Activated T-helper 2 cell treated with anti-CD3 and anti-CD28 coated beads, Interferon-gamma antibody, Interleukin-2, Interleukin-4, amounts not matched to agents 10 μg/mL and 5 μg/mL and 100 μg/mL, durations not matched to agents 14 hours and 24 hours and 36 hours (primary cell): Measurements from ENCODE around the gene MIER2. TPM values are rescaled to one million over a fixed set of nuclear protein-coding genes. Genes with fewer than 3 reads are reported as not detected.
"Not testable (repeated sequence)": the region's sequence is repeated elsewhere in the genome, so short reads cannot be mapped to it uniquely, and the experiment has no call there.

Experiments used
- DNase-seq: peaks from one replicate; pipeline ENCODE4 v3.0.0; 2021; ENCODE audit warnings: low spot score
- H3K27ac Mint-ChIP-seq: one replicate; pipeline ENCODE4 v1.8.0; 2021; ENCODE audit warnings: mixed read lengths
- H3K27me3 Mint-ChIP-seq: one replicate; pipeline ENCODE4 v1.8.0; 2021; ENCODE audit warnings: low read depth, mixed read lengths
- H3K36me3 Mint-ChIP-seq: one replicate; pipeline ENCODE4 v1.8.0; 2021; ENCODE audit warnings: low read depth, mixed read lengths
- H3K4me1 Mint-ChIP-seq: one replicate; pipeline ENCODE4 v1.8.0; 2021; ENCODE audit warnings: low read depth, mixed read lengths
- H3K4me3 Mint-ChIP-seq: one replicate; pipeline ENCODE4 v1.8.0; 2021; ENCODE audit warnings: low read depth, mild to moderate bottlenecking, moderate library complexity, mixed read lengths
- H3K9me3 Mint-ChIP-seq: one replicate; pipeline ENCODE4 v1.8.0; 2021; ENCODE audit warnings: mixed read lengths
- intact Hi-C: fragments of 100-400 bp; cut with micrococcal nuclease; formaldehyde crosslinking; loops from one replicate; pipeline ENCODE4 v1.15.1; 2023
- total RNA-seq: library from RNA; stranded (reverse); gene quantifications from 2 replicates; pipeline ENCODE4 v1.2.3, GENCODE V29; 2022

MIER2 gene
- total RNA-seq, 1 donor from 2014 or later = 30.5 TPM

DNA sequence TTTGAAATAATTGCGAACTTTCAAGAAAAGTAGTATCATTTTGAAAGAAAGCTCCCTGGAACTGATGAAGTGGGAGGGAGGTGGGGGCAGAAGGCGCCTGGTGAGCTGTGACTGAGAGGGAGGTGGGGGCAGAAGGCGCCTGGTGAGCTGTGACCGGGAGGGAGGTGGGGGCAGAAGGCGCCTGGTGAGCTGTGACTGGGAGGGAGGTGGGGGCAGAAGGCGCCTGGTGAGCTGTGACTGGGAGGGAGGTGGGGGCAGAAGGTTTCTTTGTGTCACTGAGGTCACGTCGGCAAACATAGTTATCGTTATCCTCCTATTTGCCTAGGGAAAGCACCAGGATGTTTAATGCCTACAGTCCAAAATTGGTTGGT lies 40.2 kb upstream of the MIER2 start:
- no peak overlapping the region for H3K4me3 Mint-ChIP-seq
- peak overlapping the region; percentile 7 for H3K27ac Mint-ChIP-seq
- peaks cover 19% of the 10 kb centered on the region for H3K4me1 Mint-ChIP-seq
- intact Hi-C loops = loop anchor here (5.0 kb wide), 1 partner anchor 103 kb away; no protein-coding TSS in a partner anchor
- H3K36me3 Mint-ChIP-seq = peaks cover 7% of the 10 kb centered on the region
- H3K9me3 Mint-ChIP-seq = peaks cover 8% of the 10 kb centered on the region
- peaks cover 22% of the 10 kb centered on the region for H3K27me3 Mint-ChIP-seq
- no peak for DNase-seq

DNA sequence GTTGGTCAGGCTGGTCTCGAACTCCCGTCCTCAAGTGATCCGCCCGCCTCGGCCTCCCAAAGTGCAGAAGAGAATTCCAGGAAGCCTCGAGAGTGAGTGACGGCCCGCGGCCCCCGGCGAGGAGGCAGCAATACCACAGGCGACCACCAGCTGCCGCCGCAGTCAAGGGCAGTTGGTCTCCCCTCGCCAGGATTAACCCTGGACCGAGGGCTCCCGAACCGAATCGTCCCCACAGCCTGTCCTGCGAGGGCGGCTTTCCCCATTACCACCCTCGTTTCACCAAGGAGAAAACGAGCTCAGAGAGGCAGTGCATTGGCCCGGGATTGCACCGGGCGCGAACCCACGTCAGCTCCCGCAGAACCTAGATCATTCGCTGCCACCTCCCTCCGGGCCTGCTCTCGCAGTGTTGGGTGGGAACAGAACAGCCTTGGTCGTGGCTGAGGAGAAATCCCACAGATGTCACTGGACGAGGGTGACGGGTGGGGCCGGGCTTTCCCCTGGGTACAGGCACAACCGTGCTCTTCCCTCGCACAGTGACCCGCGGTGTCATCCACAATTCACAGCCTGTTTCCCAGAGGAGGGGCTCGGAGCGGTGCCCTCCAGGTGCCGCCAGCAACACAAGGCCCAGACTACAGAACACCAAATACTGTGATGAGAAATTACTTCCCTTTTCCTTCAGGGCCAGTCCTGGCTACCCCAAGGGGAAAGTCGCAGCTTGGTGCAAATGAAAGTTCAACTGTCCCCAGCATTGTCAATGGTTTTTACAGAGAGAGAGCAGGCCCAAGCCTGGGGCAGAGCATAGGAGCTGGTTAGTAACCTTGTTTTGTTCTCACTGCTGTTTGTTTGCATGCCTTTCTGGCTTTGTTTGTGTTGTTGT lies 39.6 kb upstream of the MIER2 start:
- DNase-seq = no peak
- Mint-ChIP-seq H3K4me3 (peak overlapping the region; percentile 5), H3K36me3 (peaks cover 7% of the 10 kb centered on the region), H3K4me1 (peaks cover 19% of the 10 kb centered on the region), H3K27ac (peak overlapping the region; percentile 17), H3K9me3 (peaks cover 8% of the 10 kb centered on the region), H3K27me3 (peaks cover 22% of the 10 kb centered on the region)
- intact Hi-C loops = loop anchor here (5.0 kb wide), 1 partner anchor 103 kb away; no protein-coding TSS in a partner anchor

DNA sequence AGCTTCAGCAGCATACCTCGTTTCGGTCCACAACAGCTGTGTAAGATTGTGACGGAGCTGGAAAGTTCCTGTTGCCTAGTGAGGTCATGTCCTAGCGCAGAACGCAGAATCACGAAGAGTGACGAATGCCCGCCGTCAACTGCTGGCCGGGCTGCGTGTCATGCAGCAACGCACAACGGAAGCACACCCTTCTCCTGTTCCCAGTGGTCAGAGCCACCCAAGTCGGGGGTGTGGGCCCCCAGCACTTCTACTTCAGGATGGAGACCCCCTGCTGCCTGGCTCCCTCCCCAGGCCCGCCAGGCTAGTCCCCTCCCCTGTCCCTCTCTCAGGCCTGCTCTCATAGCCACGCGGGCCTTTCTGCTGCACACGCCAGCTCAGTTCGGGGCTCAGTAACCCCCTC lies 38.4 kb upstream of the MIER2 start:
- H3K27ac Mint-ChIP-seq = peak overlapping the region; percentile 82
- peaks cover 22% of the 10 kb centered on the region for H3K27me3 Mint-ChIP-seq
- intact Hi-C loops = loop anchor here (5.0 kb wide), 1 partner anchor 104 kb away; no protein-coding TSS in a partner anchor

DNA sequence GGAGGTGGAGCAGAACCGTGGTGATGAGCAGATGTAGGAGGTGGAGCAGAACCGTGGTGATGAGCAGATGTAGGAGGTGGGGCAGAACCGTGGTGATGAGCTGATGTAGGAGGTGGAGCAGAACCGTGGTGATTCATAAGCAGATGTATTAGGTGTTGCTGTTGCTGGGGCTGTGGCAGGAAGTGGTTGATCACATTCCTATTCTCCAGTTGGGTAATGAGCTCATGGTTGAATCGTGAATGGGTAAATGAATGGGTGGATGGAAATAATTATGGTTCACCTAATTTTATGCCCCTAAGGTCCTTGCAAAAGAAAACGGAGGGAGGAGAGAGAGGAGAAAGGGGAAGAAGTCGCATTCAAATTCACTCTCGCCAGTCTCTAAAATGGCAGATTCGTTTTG lies 38.0 kb upstream of the MIER2 start:
- H3K27me3 Mint-ChIP-seq = peaks cover 19% of the 10 kb centered on the region
- peak overlapping the region; percentile 68 for H3K4me3 Mint-ChIP-seq
- H3K27ac Mint-ChIP-seq = peak overlapping the region; percentile 82
- H3K4me1 Mint-ChIP-seq = peaks cover 19% of the 10 kb centered on the region
- DNase-seq = peak; percentile 58
- not testable (repeated sequence) for H3K9me3 Mint-ChIP-seq, H3K36me3 Mint-ChIP-seq
- intact Hi-C loops = loop anchor here (5.0 kb wide), 1 partner anchor 105 kb away; no protein-coding TSS in a partner anchor

More for the DNA sequence above, 38.4 kb upstream of the MIER2 start:
- peak overlapping the region; percentile 68 for H3K4me3 Mint-ChIP-seq
- peaks cover 19% of the 10 kb centered on the region for H3K4me1 Mint-ChIP-seq
- H3K36me3 Mint-ChIP-seq = peaks cover 7% of the 10 kb centered on the region
- H3K9me3 Mint-ChIP-seq = peaks cover 8% of the 10 kb centered on the region
- DNase-seq = no peak

DNA sequence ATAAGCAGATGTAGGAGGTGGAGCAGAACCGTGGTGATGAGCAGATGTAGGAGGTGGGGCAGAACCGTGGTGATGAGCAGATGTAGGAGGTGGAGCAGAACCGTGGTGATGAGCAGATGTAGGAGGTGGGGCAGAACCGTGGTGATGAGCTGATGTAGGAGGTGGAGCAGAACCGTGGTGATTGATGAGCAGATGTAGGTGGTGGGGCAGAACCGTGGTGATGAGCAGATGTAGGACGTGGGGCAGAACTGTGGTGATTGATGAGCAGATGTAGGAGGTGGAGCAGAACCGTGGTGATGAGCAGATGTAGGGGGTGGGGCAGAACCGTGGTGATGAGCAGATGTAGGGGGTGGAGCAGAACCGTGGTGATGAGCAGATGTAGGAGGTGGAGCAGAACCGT lies 37.3 kb upstream of the MIER2 start:
- H3K4me1 Mint-ChIP-seq = peaks cover 19% of the 10 kb centered on the region
- peak overlapping the region; percentile 85 for H3K27ac Mint-ChIP-seq
- H3K27me3 Mint-ChIP-seq = peaks cover 15% of the 10 kb centered on the region
- H3K9me3 Mint-ChIP-seq, H3K36me3 Mint-ChIP-seq, DNase-seq, H3K4me3 Mint-ChIP-seq: not testable (repeated sequence)
- intact Hi-C loops = loop anchor here (5.0 kb wide), 1 partner anchor 105 kb away; no protein-coding TSS in a partner anchor

- not testable (repeated sequence) for H3K9me3 Mint-ChIP-seq, H3K36me3 Mint-ChIP-seq, H3K4me3 Mint-ChIP-seq, H3K27me3 Mint-ChIP-seq, DNase-seq
- peak overlapping the region; percentile 70 for H3K27ac Mint-ChIP-seq
- H3K4me1 Mint-ChIP-seq = peaks cover 19% of the 10 kb centered on the region
- intact Hi-C loops = loop anchor here (5.0 kb wide), 1 partner anchor 107 kb away; no protein-coding TSS in a partner anchor
Measured at GRCh38 chr19:380618-381219, 36.1 kb upstream of the MIER2 start.

- Mint-ChIP-seq H3K9me3 (peaks cover 8% of the 10 kb centered on the region), H3K27me3 (peaks cover 7% of the 10 kb centered on the region), H3K27ac (no peak overlapping the region), H3K4me1 (peaks cover 19% of the 10 kb centered on the region), H3K36me3 (peaks cover 7% of the 10 kb centered on the region), H3K4me3 (no peak overlapping the region)
- no peak for DNase-seq
- intact Hi-C loops = loop anchor here (5.0 kb wide), 1 partner anchor 108 kb away; no protein-coding TSS in a partner anchor
Measured at GRCh38 chr19:379796-380195, 35.2 kb upstream of the MIER2 start.

DNA sequence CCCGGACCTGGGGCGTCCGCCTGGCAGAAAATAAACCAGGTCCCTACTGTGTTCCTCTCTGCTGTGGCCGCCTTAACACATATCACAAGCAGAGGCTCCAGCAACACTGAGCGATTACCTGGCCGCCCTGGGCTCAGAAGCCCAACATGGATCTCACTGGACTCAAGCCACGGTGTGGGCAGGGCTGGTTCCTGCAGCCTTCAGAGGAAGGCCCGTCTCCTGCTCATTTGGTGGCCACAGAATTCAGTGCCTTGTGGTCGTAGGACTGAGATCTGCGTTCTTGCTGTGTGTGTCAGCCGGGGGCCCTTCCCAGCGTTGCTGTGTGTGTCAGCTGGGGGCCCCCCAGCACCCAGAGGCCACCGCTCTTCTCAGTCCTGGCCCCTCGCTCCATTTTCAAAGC lies 34.1 kb upstream of the MIER2 start:
- Mint-ChIP-seq H3K36me3 (peaks cover 7% of the 10 kb centered on the region), H3K4me1 (peaks cover 13% of the 10 kb centered on the region), H3K4me3 (no peak overlapping the region), H3K27me3 (peaks cover 5% of the 10 kb centered on the region), H3K27ac (no peak overlapping the region), H3K9me3 (peaks cover 8% of the 10 kb centered on the region)
- intact Hi-C loops = no loop called here
- no peak for DNase-seq

- H3K9me3 Mint-ChIP-seq = peaks cover 4% of the 10 kb centered on the region
- H3K36me3 Mint-ChIP-seq = peaks cover 4% of the 10 kb centered on the region
- H3K27ac Mint-ChIP-seq = peak overlapping the region; percentile 70
- intact Hi-C loops = no loop called here
- H3K27me3 Mint-ChIP-seq = peaks cover 2% of the 10 kb centered on the region
- no peak for DNase-seq
- peaks cover 8% of the 10 kb centered on the region for H3K4me1 Mint-ChIP-seq
- no peak overlapping the region for H3K4me3 Mint-ChIP-seq
Measured at GRCh38 chr19:377801-378581, 33.4 kb upstream of the MIER2 start.

DNA sequence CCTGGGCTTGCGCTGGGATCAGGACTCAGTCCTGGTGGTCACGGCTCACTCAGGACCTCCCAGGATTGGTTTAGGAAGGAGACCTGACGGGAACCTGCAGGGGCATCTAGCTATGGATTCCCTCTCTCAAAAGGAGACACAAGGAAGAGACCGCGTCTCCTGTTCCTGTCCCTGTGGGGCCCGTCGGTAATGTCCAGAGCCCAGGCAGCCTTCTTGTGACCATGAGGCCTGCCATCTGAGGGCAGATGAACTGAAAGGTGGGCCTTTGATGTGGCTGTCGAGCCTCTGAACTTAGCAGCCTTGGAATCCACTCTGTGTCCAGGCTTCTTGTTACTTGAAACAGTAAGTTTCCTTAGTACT lies 31.5 kb upstream of the MIER2 start:
- intact Hi-C loops = no loop called here
- Mint-ChIP-seq H3K4me3 (no peak overlapping the region), H3K9me3 (no peaks in the 10 kb centered on the region), H3K27ac (no peak overlapping the region), H3K27me3 (no peaks in the 10 kb centered on the region), H3K36me3 (no peaks in the 10 kb centered on the region), H3K4me1 (no peaks in the 10 kb centered on the region)
- no peak for DNase-seq

DNA sequence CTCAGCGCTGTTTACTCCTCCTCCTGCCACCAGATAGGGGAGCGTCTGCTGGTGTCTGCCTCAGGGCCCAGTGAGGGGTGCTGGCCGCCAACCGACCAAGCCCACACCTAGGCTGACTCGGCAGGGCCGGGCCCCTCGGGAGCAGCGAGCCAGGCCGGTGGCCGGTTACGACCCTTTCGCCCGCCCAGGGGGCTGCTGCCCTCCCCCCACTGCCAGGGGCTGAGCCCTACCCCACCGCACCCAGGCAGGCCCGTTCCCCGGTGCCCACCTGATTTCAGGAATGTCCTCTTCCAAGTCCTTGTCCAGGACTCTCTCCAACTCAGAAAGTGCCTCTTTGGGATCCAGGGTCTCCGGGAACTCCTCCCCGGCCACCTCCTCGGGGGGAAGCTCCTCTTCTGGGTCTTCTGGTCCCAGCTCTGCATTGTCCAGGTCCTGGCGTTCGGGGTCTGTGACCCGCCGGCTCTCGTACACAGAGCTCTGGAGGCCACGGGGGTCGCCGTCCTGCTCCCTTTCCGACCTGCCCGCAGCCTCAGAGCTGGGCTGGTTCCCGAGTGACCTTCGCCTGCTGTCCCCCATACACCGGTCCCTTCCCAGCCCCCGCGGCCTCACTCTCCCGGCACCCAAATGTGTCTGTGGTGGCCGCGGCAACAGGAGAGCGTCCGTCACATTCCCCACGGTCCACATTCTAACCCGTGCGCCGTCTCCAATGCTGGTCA lies 31.0 kb upstream of the MIER2 start:
- no peaks in the 10 kb centered on the region for H3K27me3 Mint-ChIP-seq
- H3K27ac Mint-ChIP-seq = no peak overlapping the region
- H3K4me3 Mint-ChIP-seq = no peak overlapping the region
- intact Hi-C loops = no loop called here
- H3K36me3 Mint-ChIP-seq = no peaks in the 10 kb centered on the region
- no peaks in the 10 kb centered on the region for H3K4me1 Mint-ChIP-seq
- no peaks in the 10 kb centered on the region for H3K9me3 Mint-ChIP-seq
- no peak for DNase-seq

- no peak for DNase-seq
- Mint-ChIP-seq H3K4me1 (no peaks in the 10 kb centered on the region), H3K36me3 (no peaks in the 10 kb centered on the region), H3K27ac (no peak overlapping the region), H3K9me3 (no peaks in the 10 kb centered on the region), H3K27me3 (no peaks in the 10 kb centered on the region), H3K4me3 (no peak overlapping the region)
- intact Hi-C loops = no loop called here
Measured at GRCh38 chr19:374886-375235, 30.3 kb upstream of the MIER2 start.
